ENCODE data around the gene IGFLR1.
"Not testable (repeated sequence)": the region's sequence is repeated elsewhere in the genome, so short reads cannot be mapped to it uniquely, and the experiment has no call there.

IGFLR1 gene

GRCh38 chr19:35739275-35740107, 2.8 kb downstream of the IGFLR1 start:
- DNase-seq: no peak

DNA sequence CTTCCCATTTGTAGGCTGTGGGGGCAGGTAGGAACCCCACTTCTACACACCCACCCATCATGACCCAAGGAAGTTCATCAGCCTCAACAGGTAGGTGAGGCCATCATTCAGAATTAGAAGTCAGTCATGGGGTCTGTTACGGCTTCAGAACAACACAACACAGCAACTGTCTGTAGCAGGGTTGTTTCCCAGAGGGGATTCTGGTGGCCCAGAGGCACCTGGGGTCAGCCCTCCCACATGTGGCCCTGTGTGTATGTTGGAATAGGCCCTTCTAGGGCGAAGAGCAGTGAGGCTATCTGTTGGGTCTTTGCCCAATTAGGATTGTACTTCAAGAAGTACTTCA, 3.4 kb downstream of the IGFLR1 start:
- no peak for DNase-seq

- DNase-seq: no peak
Measured at GRCh38 chr19:35738021-35738886, 4.0 kb downstream of the IGFLR1 start.

DNA sequence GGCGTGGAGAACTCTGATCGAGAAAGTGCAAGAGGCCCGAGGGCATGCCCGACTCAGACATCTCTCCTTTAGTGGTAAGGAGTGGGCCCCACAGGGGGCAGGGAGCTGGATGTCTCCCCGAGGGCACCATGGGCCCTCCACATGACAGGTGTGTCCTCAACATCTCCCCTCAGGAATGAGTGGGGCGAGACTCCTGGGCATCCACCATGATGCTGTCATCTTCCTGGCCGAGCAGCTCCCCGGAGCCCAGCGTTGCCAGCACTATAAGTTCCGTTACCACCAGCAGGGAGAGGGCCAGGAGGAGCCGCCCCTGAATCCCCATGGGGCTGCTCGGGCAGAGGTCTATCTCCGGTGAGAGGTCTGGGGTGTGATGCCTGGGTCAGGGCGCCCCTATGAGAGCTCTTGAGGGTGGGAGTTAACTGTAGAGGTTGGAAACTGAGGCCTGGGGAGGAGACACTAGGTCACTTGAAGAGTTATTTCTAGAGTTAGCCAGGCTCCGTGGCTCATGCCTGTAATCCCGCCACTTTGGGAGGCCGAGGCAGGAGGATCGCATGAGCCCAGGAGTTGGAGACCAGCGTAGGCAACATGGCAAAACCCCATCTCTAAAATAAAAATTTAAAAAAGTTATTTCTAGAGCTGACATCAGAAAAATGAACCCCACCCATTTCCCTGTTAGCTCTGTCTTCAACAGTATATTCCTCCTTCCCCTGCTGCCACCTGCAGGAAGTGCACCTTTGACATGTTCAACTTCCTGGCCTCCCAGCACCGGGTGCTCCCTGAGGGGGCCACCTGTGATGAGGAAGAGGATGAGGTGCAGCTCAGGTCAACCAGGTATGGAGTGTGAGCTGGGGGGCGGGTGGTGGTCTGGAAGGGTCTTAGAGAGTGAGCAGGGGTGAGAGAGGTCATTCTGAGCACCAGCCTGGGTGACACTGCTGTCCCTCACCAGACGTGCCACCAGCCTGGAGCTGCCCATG, 5.1 kb downstream of the IGFLR1 start:
- no peak for DNase-seq

DNA sequence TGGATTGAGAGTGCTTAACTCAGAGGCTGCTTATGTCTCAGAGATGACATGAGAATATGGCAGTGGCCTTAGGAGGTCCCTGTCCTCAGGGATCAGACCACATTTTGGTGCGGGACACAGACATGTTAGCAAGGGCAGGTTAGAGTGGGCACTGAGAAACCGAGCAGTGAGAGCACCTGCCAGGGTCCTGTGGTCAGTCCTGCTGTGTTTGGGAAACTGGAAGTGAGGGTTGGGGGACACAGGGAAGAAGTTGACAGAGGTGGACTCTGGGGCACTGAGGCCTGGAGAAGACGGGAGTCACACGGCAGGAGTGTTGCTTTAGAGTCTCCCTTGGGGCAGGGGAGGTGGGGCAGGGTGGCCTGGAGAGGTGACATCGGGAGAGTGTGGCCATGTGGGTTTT, 7.4 kb downstream of the IGFLR1 start:
- no peak for DNase-seq

GRCh38 chr19:35734273-35734672, 8.0 kb downstream of the IGFLR1 start:
- no peak for DNase-seq

- DNase-seq: no peak
Measured at GRCh38 chr19:35733180-35734125, 8.8 kb downstream of the IGFLR1 start.

- DNase-seq: no peak
Measured at GRCh38 chr19:35732540-35733179, 9.6 kb downstream of the IGFLR1 start.

DNA sequence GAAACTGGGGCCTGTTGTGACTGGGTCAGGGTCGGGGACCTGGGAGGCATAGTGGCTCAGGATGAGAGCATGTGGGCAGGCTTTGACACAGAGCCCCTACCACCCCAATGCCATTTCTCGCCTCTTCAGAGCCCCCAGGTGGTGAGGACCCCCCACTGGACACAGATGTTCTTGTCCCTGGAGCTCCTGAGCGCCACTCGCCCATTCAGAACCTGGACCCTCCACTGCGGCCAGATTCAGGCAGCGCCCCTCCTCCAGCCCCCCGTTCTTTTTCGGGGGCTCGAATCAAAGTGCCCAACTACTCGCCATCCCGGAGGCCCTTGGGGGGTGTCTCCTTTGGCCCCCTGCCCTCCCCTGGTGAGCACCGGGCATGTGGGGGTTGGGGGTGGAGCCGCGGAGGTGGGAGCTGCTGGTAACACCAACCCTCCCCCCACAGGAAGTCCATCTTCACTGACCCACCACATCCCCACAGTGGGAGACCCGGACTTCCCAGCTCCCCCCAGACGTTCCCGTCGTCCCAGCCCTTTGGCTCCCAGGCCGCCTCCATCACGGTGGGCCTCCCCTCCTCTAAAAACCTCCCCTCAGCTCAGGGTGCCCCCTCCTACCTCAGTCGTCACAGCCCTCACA, 10.4 kb downstream of the IGFLR1 start:
- DNase-seq: no peak

DNA sequence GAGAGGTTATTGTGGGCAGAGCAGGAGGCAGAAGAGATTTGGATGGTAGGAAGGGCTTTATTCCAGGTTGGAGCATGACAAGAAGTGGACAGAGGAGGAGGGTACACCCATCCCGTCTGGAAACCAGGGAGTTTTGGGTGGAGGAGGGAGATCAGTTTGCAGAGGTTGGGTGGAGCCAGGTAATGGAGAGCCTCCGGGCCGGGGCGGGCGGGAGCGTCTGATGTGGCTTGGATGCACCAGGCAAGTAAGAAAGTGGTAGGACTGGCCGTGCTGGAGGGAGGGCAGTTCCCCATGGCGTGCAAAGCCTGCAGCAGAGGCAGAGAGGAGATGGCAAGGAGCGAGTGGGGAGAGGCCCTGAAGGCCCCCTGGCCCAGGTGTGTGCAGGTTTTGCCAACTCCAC, 10.9 kb downstream of the IGFLR1 start:
- DNase-seq: no peak

DNA sequence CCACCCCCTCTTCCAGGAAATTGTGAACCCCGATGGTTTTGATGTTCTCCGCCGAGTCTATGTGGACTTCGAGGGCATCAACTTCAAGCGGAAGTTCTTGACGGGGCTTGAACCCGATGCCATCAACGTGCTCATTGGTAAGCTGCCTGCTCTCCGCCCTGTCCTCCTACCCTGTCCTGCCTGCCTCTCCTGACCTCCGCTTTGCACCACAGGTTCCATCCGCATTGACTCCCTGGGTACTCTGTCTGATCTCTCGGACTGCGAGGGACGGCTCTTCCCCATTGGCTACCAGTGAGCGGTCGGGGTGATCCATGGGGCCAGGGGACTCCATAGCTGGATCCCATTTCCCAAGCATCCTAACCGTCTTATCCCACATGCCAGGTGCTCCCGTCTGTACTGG, 11.9 kb downstream of the IGFLR1 start:
- no peak for DNase-seq

- DNase-seq: no peak
Measured at GRCh38 chr19:35729763-35730162, 12.5 kb downstream of the IGFLR1 start.

GRCh38 chr19:35729021-35729420, 13.2 kb downstream of the IGFLR1 start:
- no peak for DNase-seq

DNA sequence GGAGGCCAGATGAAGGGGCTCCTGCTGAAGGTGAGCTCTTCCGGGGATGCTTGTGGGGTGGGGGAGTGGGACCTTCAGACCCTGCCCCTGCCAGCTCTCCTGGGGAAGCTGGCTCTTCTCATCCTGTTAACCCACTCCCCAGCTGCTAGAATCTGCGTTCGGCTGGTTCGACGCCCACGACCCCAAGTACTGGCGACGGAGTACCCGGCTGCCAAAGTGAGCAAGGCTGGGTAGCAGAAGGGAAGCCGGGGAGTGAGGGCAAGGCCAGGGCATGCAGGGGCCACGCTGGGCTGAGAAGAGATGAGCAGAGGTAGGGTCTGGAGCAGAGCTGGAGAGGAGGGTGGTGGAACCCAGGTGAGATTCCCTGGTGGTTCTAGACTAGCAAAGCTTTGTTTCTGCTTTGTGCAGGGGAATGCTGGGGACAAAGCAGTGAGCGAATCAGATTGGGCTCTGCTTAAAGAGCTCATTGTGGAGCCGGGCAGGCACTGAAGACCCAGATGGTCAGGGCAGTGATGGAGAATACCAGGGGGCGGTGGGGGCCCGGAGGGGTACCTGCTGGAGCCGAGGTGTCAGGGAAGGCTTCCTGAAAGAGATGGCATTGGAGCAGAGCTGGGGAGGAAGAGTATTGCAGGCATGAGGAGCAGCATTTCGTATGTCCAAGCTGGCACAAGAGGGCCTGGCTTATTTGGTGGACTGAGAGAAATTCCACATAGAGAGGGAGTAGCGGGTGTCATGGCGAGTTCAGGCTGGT, 14.1 kb downstream of the IGFLR1 start:
- no peak for DNase-seq

- no peak for DNase-seq
Measured at GRCh38 chr19:35727053-35727955, 14.9 kb downstream of the IGFLR1 start.

- no peak for DNase-seq
Measured at GRCh38 chr19:35725216-35725861, 16.9 kb downstream of the IGFLR1 start.

DNA sequence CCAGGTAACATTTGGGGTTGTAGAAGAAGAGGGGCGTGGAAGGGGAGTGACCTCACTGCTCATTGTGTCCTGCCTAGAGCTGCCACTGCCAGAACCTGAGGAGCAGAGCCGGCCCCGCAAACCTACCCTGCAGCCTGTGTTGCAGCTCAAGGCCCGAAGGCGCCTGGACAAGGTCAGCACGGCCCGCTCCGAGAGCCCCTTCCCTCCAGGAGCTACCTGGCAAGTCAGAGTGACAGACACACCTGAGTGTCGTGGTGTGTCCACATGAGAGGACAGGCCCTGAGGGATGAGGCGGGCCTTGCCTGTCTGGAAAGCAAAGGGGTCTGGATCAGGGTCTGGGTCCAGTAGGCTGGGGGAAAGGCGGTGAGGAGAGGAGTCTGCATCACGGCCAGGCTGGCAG, 17.7 kb downstream of the IGFLR1 start:
- DNase-seq: no peak

GRCh38 chr19:35724132-35724531, 18.1 kb downstream of the IGFLR1 start:
- not testable (repeated sequence) for DNase-seq

Data from NCI-H1930 (cell line).